HCT116 (cell line): ENCODE results near the gene SAP130.

Experiments used
- ATF3 ChIP-seq: IDR thresholded peaks from 2 replicates; pipeline ENCODE4 v1.6.1; 2012
- CTCF ChIP-seq, 3 experiments: fragments of 200-600 bp in 1 of 3; sonication (generic) in 1 of 3; IDR thresholded peaks in 2 of 3; conservative IDR thresholded peaks in 1 of 3; 2 replicates each; pipeline ENCODE4 v1.5.1; 2012 to 2017; ENCODE audit warnings: low read depth in 2 of 3, low read length in 2 of 3, antibody characterized with exemption in 1 of 3, borderline replicate concordance in 1 of 3, control low read depth in 1 of 3, mild to moderate bottlenecking in 1 of 3, mixed read lengths in 1 of 3, mixed run types in 1 of 3, moderate library complexity in 1 of 3; ENCODE audit not compliant: insufficient read depth in 1 of 3
- EGR1 ChIP-seq: IDR thresholded peaks from 2 replicates; pipeline ENCODE4 v1.6.1; 2012; ENCODE audit warnings: low read depth
- JUND ChIP-seq: IDR thresholded peaks from 2 replicates; pipeline ENCODE4 v1.6.1; 2012

DNA sequence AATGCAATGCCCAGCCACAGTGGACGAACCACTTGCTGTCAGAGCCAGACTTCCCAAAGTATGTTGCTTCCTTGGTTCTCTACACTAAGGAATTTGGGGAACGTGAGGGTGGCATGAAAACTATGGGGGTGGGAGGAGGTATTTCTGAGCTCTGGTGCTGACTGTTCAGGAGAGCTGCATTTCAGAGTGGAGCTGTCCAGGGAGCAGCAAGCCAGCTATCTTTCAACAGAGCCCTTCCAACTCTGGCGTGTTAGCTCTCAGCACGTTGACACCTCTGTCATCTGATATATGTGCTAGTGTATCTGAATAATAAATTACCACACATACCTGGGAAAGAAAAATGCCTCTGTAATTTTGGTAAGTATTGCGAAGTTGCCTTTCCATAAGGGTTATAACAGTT lies 66.1 kb downstream of the SAP130 start:
- TF ChIP-seq ATF3, result no peak
- no peak for TF ChIP-seq CTCF (IDR thresholded peaks at IDR 0.05 in 2 of 3, conservative IDR thresholded peaks at IDR 0.05 in 1 of 3; ENCODE audit: borderline replicate concordance in 1 of 3, insufficient read depth in 1 of 3, low read depth in 2 of 3, low read length in 2 of 3)
- no peak for TF ChIP-seq JUND
- TF ChIP-seq EGR1, result no peak
